GM12892 (cell line): Measurements from ENCODE around the gene MTARC1.

ENCODE experiments used
- POLR2A ChIP-seq: IDR thresholded peaks from 2 replicates; pipeline ENCODE4 v1.6.1; 2011; ENCODE audit warnings: low read depth, low read length, control low read depth
- POLR2AphosphoS5 ChIP-seq: IDR thresholded peaks from 2 replicates; pipeline ENCODE4 v1.6.1; 2011; ENCODE audit warnings: low read depth, low read length, control low read depth
- TAF1 ChIP-seq: IDR thresholded peaks from 2 replicates; pipeline ENCODE4 v1.6.1; 2011; ENCODE audit warnings: low read depth, mild to moderate bottlenecking, control low read depth, low read length, borderline replicate concordance

DNA sequence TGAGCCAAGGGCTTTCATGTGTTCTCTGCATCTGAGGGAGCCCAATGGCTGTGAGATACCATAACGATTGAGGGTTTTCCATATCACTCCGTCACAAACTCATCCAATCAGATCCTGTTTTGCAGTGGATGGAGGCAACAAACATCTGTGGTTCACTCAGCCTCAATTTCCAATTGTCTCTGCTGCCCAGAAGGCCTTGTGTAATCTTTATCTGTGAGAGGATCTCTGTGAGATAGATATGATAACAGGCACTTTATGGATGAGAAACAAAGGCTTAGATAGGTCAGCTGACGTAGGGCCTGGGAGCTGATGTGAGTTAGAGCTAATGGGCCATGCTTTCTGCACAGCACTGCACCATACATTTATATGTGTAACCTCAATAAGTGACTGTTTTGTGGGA is 3.3 kb upstream of the MTARC1 start:
- TF ChIP-seq POLR2A (no peak), POLR2AphosphoS5 (no peak), TAF1 (no peak)
